HEK293T (cell line): ENCODE data around the gene SHLD1.

ENCODE experiments used
- BHLHE40 ChIP-seq: fragments of 450-650 bp; IDR thresholded peaks from 2 replicates; pipeline ENCODE4 v1.6.1; 2016; ENCODE audit warnings: mild to moderate bottlenecking, moderate library complexity, borderline replicate concordance
- ELF4 ChIP-seq: fragments of 450-650 bp; IDR thresholded peaks from 2 replicates; pipeline ENCODE4 v1.6.1; 2017; ENCODE audit warnings: antibody characterized with exemption
- FOXA1 ChIP-seq: fragments of 450-650 bp; IDR thresholded peaks from 2 replicates; pipeline ENCODE4 v1.6.1; 2016; ENCODE audit warnings: mild to moderate bottlenecking
- FOXK2 ChIP-seq: fragments of 450-650 bp; IDR thresholded peaks from 2 replicates; pipeline ENCODE4 v1.6.1; 2016; ENCODE audit warnings: mild to moderate bottlenecking
- FOXM1 ChIP-seq: fragments of 450-650 bp; IDR thresholded peaks from 2 replicates; pipeline ENCODE4 v1.6.1; 2017; ENCODE audit warnings: mild to moderate bottlenecking, borderline replicate concordance
- L3MBTL2 ChIP-seq: fragments of 450-650 bp; conservative IDR thresholded peaks from 2 replicates; pipeline ENCODE4 v1.6.1; 2016; ENCODE audit warnings: mild to moderate bottlenecking
- NFRKB ChIP-seq: fragments of 450-650 bp; IDR thresholded peaks from 2 replicates; pipeline ENCODE4 v1.6.1; 2016; ENCODE audit warnings: mild to moderate bottlenecking, moderate library complexity
- SP1 ChIP-seq: fragments of 450-650 bp; IDR thresholded peaks from 2 replicates; pipeline ENCODE4 v1.6.1; 2017
- TARDBP ChIP-seq: fragments of 450-650 bp; IDR thresholded peaks from 2 replicates; pipeline ENCODE4 v1.6.1; 2016
- ZNF384 ChIP-seq: fragments of 450-650 bp; IDR thresholded peaks from 2 replicates; pipeline ENCODE4 v1.6.1; 2016
- TF ChIP-seq, protein P1 (sequence below): fragments of 450-650 bp; IDR thresholded peaks from 2 replicates; pipeline ENCODE4 v1.6.1; 2016

DNA sequence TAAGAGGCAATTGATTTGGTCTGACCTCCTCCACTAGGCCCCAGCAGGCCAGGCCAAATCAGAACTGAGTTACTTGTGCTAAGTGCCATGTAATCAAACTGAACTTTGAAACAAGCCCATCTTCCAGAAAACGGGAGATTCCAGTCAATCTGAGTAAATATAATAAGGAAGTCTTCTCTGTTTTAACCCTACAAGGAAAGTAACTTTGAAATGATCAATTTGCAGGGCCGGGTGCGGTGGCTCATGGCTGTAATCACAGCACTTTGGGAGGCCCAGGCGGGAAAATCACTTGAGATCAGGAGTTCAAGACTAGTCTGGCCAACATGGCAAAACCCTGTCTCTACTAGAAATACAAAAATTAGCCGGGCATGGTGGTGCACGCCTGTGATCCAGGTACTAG lies 2.0 kb upstream of the SHLD1 start:
- TF ChIP-seq, protein P1, sequence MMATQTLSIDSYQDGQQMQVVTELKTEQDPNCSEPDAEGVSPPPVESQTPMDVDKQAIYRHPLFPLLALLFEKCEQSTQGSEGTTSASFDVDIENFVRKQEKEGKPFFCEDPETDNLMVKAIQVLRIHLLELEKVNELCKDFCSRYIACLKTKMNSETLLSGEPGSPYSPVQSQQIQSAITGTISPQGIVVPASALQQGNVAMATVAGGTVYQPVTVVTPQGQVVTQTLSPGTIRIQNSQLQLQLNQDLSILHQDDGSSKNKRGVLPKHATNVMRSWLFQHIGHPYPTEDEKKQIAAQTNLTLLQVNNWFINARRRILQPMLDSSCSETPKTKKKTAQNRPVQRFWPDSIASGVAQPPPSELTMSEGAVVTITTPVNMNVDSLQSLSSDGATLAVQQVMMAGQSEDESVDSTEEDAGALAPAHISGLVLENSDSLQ, result no peak
- TF ChIP-seq SP1, result no peak
- no peak for TF ChIP-seq ZNF384
- TF ChIP-seq BHLHE40, result no peak
- TF ChIP-seq FOXM1, result no peak
- no peak for TF ChIP-seq TARDBP
- TF ChIP-seq L3MBTL2, result no peak
- TF ChIP-seq NFRKB, result no peak
- no peak for TF ChIP-seq FOXA1
- TF ChIP-seq FOXK2, result no peak
- no peak for TF ChIP-seq ELF4
